ENCODE measurements around the gene MDK.

DNA sequence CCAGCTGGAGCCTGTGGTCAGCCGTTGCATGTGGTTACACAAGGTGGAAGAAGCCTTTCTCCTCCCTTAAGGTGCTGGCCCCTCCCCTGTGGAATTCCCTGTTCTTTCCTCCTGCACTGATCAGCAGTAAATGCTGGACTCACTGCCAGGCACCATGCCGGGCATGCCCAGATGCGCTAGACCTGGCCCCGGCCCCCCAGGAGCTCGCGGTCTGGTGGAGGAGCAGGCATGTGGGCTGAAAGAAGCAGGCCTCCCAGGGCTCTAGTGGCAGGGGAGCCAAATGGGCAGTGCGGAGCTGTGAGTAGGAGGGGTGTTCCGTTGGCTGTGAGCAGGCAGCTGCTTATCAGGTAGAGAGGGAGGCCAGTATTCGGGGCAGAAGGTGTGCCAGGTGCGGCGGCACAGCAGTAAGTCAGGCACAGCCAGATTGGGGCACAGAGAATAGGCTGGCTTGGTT is 24.0 kb upstream of the MDK start:
- TF ChIP-seq, protein P1, sequence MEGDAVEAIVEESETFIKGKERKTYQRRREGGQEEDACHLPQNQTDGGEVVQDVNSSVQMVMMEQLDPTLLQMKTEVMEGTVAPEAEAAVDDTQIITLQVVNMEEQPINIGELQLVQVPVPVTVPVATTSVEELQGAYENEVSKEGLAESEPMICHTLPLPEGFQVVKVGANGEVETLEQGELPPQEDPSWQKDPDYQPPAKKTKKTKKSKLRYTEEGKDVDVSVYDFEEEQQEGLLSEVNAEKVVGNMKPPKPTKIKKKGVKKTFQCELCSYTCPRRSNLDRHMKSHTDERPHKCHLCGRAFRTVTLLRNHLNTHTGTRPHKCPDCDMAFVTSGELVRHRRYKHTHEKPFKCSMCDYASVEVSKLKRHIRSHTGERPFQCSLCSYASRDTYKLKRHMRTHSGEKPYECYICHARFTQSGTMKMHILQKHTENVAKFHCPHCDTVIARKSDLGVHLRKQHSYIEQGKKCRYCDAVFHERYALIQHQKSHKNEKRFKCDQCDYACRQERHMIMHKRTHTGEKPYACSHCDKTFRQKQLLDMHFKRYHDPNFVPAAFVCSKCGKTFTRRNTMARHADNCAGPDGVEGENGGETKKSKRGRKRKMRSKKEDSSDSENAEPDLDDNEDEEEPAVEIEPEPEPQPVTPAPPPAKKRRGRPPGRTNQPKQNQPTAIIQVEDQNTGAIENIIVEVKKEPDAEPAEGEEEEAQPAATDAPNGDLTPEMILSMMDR (conservative IDR thresholded peaks at IDR 0.05 in 1 of 2, IDR thresholded peaks at IDR 0.05 in 1 of 2; ENCODE audit: extremely low read depth in 1 of 2, insufficient read depth in 1 of 2, low read depth in 1 of 2, low read length in 2 of 2), result no peak
- no peak for TF ChIP-seq EZH2 (IDR thresholded peaks at IDR 0.05; ENCODE audit: borderline replicate concordance, low read length)

All from mammary epithelial cell (primary cell).